ENCODE measurements around the gene YIPF1. TPM values are rescaled to one million over a fixed set of nuclear protein-coding genes. Genes with fewer than 3 reads are reported as not detected.

YIPF1 gene
- total and polyA plus RNA-seq, 2 donors (not counting 1 experiment from before 2014, with no cell fraction given): 13.9 to 15.8 TPM

Small RNA genes lying within 50 kb of the gene (small RNA-seq; reads per million reads assigned to genes)
- gene AL049745.1 (ENCODE audit: insufficient read length, low read depth, low replicate concordance): not detected

Other genes starting within 250 kb of the YIPF1 start
- gene GLIS1, start 150.6 kb downstream of the YIPF1 start, total RNA-seq: not detected in 2 replicates
- gene GLIS1, start 150.6 kb downstream of the YIPF1 start, polyA plus RNA-seq: not detected in 2 replicates
- 12.0 and 15.7 TPM in 2 replicates for gene NDC1, start 51.5 kb downstream of the YIPF1 start, total RNA-seq
- 5.0 and 7.2 TPM in 2 replicates for gene NDC1, start 51.5 kb downstream of the YIPF1 start, polyA plus RNA-seq
- gene DIO1, start 4.4 kb upstream of the YIPF1 start, total RNA-seq: not detected in 2 replicates
- not detected in 2 replicates for gene DIO1, start 4.4 kb upstream of the YIPF1 start, polyA plus RNA-seq
- 45.7 and 48.1 TPM in 2 replicates for gene IFT25, start 55.9 kb upstream of the YIPF1 start, total RNA-seq
- gene IFT25, start 55.9 kb upstream of the YIPF1 start, polyA plus RNA-seq: 18.0 and 18.2 TPM in 2 replicates
- 10.3 and 12.6 TPM in 2 replicates for gene LRRC42, start 56.6 kb upstream of the YIPF1 start, total RNA-seq
- gene LRRC42, start 56.6 kb upstream of the YIPF1 start, polyA plus RNA-seq: 4.7 and 7.7 TPM in 2 replicates
- not detected in 2 replicates for gene LDLRAD1, start 128.4 kb upstream of the YIPF1 start, total RNA-seq
- not detected in 2 replicates for gene LDLRAD1, start 128.4 kb upstream of the YIPF1 start, polyA plus RNA-seq
- gene TMEM59, start 163.4 kb upstream of the YIPF1 start, total RNA-seq: 146 and 152 TPM in 2 replicates
- 61.8 and 66.3 TPM in 2 replicates for gene TMEM59, start 163.4 kb upstream of the YIPF1 start, polyA plus RNA-seq
- 13.5 and 15.9 TPM in 2 replicates for gene TCEANC2, start 163.8 kb upstream of the YIPF1 start, total RNA-seq
- gene TCEANC2, start 163.8 kb upstream of the YIPF1 start, polyA plus RNA-seq: 8.0 and 11.2 TPM in 2 replicates

Data from B cell (primary cell).